Measurements from ENCODE around the gene WAPL.
A peak's percentile ranks its signal among the peaks of the same experiment; 100 is the strongest.

The WAPL gene

DNA sequence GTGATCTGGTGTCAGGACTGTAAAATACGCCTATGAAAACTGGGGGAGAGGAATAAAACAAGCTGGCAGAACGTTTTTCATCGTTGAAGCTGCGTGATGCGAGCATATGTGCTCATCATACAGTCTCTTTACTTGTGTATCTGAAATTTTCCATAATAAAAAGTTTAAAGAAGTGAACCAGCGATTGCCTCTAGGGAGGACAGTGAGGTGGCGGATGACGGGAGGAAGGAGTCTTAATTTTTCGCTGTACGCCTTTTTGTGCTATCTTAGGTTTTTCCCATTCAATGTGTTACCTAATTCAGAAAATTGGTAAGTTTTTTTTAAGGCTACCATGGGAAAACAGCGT is 891 bp upstream of the WAPL start:
- Histone ChIP-seq H4K8ac (ENCODE audit: low read depth, low read length) (peak overlapping the region; percentile 31), H3K27ac (ENCODE audit: low read depth, low read length) (no peak overlapping the region), H3K4me3 (ENCODE audit: low read length) (peak overlapping the region; percentile 76), H3K9ac (ENCODE audit: low read length) (peak overlapping the region; percentile 86), H3K79me1 (ENCODE audit: low read length) (peaks cover 8% of the 10 kb centered on the region), H3K4me2 (ENCODE audit: low read length) (peak overlapping the region; percentile 71), H2AK5ac (ENCODE audit: low read length) (no peak overlapping the region), H3K36me3 (ENCODE audit: control insufficient read depth, insufficient read depth, low read length) (no peaks in the 10 kb centered on the region), H3K23ac (ENCODE audit: low read length) (no peak overlapping the region), H3K56ac (ENCODE audit: low read length) (peak overlapping the region; percentile 97), H3K18ac (ENCODE audit: low read length) (no peak overlapping the region), H3K79me2 (ENCODE audit: control insufficient read depth, insufficient read depth, low read length) (peaks cover 27% of the 10 kb centered on the region), H2BK5ac (ENCODE audit: low read length) (no peak overlapping the region), H4K5ac (ENCODE audit: low read length) (no peak overlapping the region), H3K4ac (ENCODE audit: low read depth, low read length) (no peak overlapping the region), H2BK120ac (ENCODE audit: low read depth, low read length) (no peak overlapping the region), H2BK15ac (replicated peaks; ENCODE audit: low read depth) (no peak overlapping the region), H3K27me3 (ENCODE audit: insufficient read depth, low read length, poor library complexity) (no peaks in the 10 kb centered on the region), H3K4me1 (ENCODE audit: control insufficient read depth, low read depth, low read length) (peaks cover 2% of the 10 kb centered on the region)
- DNase-seq: no peak
- no CpG with 5 or more reads among the region's 11 CpGs for WGBS (ENCODE audit: extremely low coverage, insufficient coverage, low lambda C conversion rate)

DNA sequence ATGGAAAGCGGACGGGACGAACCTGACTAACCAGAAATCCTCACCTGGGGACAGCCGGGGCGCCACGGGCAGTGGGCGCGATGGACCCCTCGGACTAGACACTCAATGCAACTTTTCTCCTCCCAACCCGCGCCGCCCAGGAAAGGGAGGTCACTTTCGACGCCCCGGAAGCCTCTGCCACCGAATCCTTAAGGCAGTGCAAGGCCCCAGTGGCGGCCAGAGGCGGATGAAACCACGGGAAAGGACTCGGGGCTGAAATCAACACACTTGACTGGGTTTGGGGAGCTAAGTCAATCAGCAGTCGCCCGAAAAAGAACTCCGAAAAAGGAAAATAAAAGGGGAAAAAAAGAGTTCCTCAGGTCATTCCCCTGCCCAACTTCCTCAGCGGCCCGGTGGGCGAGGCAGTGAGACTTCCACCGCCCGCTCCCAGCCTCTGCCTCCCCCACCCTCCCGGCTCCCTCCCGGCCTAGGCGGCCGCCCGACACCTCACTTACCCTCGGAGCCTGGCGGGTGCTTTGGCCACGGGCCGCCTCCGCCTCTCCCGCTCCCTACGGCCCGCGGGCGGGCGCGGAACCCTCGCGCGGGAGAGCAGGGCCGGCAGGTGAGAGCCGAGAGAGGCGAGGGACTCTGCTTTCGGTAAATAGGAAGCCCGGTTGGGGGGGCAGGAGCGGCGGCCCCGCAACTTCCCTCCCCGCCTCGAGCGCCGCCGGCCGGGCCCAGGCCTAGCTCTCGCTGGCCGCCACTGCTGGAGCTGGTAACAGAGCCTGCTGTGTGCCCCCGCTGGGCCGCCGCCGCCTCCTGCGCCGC is 518 bp downstream of the WAPL start:
- Histone ChIP-seq H2BK15ac (replicated peaks; ENCODE audit: low read depth) (no peak overlapping the region), H3K79me1 (ENCODE audit: low read length) (peaks cover 10% of the 10 kb centered on the region), H3K56ac (ENCODE audit: low read length) (peak overlapping the region; percentile 97), H3K27me3 (ENCODE audit: insufficient read depth, low read length, poor library complexity) (no peaks in the 10 kb centered on the region), H3K4me2 (ENCODE audit: low read length) (peak overlapping the region; percentile 79), H3K23ac (ENCODE audit: low read length) (no peak overlapping the region), H2AK5ac (ENCODE audit: low read length) (no peak overlapping the region), H3K27ac (ENCODE audit: low read depth, low read length) (peak overlapping the region; percentile 95), H3K4ac (ENCODE audit: low read depth, low read length) (peak overlapping the region; percentile 86), H2BK120ac (ENCODE audit: low read depth, low read length) (no peak overlapping the region), H3K18ac (ENCODE audit: low read length) (peak overlapping the region; percentile 77), H3K4me1 (ENCODE audit: control insufficient read depth, low read depth, low read length) (peaks cover 2% of the 10 kb centered on the region), H3K36me3 (ENCODE audit: control insufficient read depth, insufficient read depth, low read length) (no peaks in the 10 kb centered on the region), H4K8ac (ENCODE audit: low read depth, low read length) (peak overlapping the region; percentile 93), H2BK5ac (ENCODE audit: low read length) (no peak overlapping the region), H3K4me3 (ENCODE audit: low read length) (peak overlapping the region; percentile 93), H4K5ac (ENCODE audit: low read length) (no peak overlapping the region), H3K79me2 (ENCODE audit: control insufficient read depth, insufficient read depth, low read length) (peaks cover 33% of the 10 kb centered on the region), H3K9ac (ENCODE audit: low read length) (peak overlapping the region; percentile 95)
- WGBS (ENCODE audit: extremely low coverage, insufficient coverage, low lambda C conversion rate): no CpG with 5 or more reads among the region's 70 CpGs
- DNase-seq: peak; percentile 68

DNA sequence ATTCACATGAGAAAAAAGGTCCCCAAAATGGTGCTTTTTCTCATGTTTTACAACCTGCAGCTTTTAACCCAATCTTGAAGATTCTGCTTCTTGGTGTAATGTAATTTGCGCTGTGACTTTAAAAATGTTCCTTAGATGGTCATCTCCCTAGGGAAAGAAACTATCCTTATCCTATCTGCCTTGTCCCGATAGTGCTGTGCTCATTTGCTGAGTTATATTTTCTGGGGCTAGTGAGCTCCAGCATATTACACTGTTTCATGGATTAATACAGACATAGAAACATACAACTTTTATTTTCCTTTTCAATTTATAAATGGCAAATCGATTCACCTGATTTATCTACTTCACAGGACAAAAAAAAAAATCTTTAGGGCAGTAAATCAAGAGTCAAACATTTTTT is 2.8 kb downstream of the WAPL start:
- no peak overlapping the region for H2BK120ac ChIP-seq (ENCODE audit: low read depth, low read length)
- no peak overlapping the region for H2BK5ac ChIP-seq (ENCODE audit: low read length)
- WGBS (ENCODE audit: extremely low coverage, insufficient coverage, low lambda C conversion rate): no CpG with 5 or more reads among the region's 3 CpGs
- H3K4me1 ChIP-seq (ENCODE audit: control insufficient read depth, low read depth, low read length): peaks cover 2% of the 10 kb centered on the region
- H3K18ac ChIP-seq (ENCODE audit: low read length): no peak overlapping the region
- H3K79me1 ChIP-seq (ENCODE audit: low read length): peaks cover 13% of the 10 kb centered on the region
- no peak overlapping the region for H3K9ac ChIP-seq (ENCODE audit: low read length)
- H3K23ac ChIP-seq (ENCODE audit: low read length): no peak overlapping the region
- H2AK5ac ChIP-seq (ENCODE audit: low read length): no peak overlapping the region
- no peak overlapping the region for H3K56ac ChIP-seq (ENCODE audit: low read length)
- no peaks in the 10 kb centered on the region for H3K36me3 ChIP-seq (ENCODE audit: control insufficient read depth, insufficient read depth, low read length)
- H3K4ac ChIP-seq (ENCODE audit: low read depth, low read length): no peak overlapping the region
- H3K27me3 ChIP-seq (ENCODE audit: insufficient read depth, low read length, poor library complexity): no peaks in the 10 kb centered on the region
- H4K5ac ChIP-seq (ENCODE audit: low read length): no peak overlapping the region
- no peak for DNase-seq
- peaks cover 48% of the 10 kb centered on the region for H3K79me2 ChIP-seq (ENCODE audit: control insufficient read depth, insufficient read depth, low read length)
- no peak overlapping the region for H3K27ac ChIP-seq (ENCODE audit: low read depth, low read length)
- H3K4me3 ChIP-seq (ENCODE audit: low read length): no peak overlapping the region
- H4K8ac ChIP-seq (ENCODE audit: low read depth, low read length): no peak overlapping the region
- no peak overlapping the region for H2BK15ac ChIP-seq (replicated peaks; ENCODE audit: low read depth)
- H3K4me2 ChIP-seq (ENCODE audit: low read length): no peak overlapping the region

DNA sequence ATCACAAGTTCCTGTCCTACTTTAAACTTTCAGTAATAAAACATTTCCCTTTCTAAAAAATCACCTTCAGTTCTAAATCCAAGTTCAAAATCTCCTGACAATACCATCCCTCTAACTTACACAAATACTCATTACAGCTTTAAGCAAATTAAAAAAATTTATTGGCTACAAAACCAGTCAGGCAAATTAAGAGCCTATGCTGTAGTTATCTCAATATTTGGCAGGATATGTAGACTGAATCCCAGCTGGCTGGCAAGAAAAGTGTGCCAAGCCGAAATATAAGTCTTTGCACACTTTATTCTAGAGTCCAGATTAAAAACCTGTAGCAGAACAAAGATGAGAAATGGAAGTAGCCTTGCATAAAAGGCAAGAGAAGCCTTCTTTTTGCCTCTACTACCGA is 9.5 kb downstream of the WAPL start:
- no CpG with 5 or more reads among the region's 2 CpGs for WGBS (ENCODE audit: extremely low coverage, insufficient coverage, low lambda C conversion rate)
- Histone ChIP-seq H4K5ac (ENCODE audit: low read length) (no peak overlapping the region), H3K27ac (ENCODE audit: low read depth, low read length) (no peak overlapping the region), H3K23ac (ENCODE audit: low read length) (no peak overlapping the region), H3K4ac (ENCODE audit: low read depth, low read length) (no peak overlapping the region), H3K9ac (ENCODE audit: low read length) (no peak overlapping the region), H2BK120ac (ENCODE audit: low read depth, low read length) (no peak overlapping the region), H3K4me2 (ENCODE audit: low read length) (no peak overlapping the region), H2BK15ac (replicated peaks; ENCODE audit: low read depth) (no peak overlapping the region), H3K79me1 (ENCODE audit: low read length) (peaks cover 20% of the 10 kb centered on the region), H3K56ac (ENCODE audit: low read length) (no peak overlapping the region), H3K4me1 (ENCODE audit: control insufficient read depth, low read depth, low read length) (no peaks in the 10 kb centered on the region), H4K8ac (ENCODE audit: low read depth, low read length) (no peak overlapping the region), H3K4me3 (ENCODE audit: low read length) (no peak overlapping the region), H3K79me2 (ENCODE audit: control insufficient read depth, insufficient read depth, low read length) (peaks cover 63% of the 10 kb centered on the region), H2AK5ac (ENCODE audit: low read length) (no peak overlapping the region), H2BK5ac (ENCODE audit: low read length) (no peak overlapping the region), H3K27me3 (ENCODE audit: insufficient read depth, low read length, poor library complexity) (no peaks in the 10 kb centered on the region), H3K18ac (ENCODE audit: low read length) (no peak overlapping the region), H3K36me3 (ENCODE audit: control insufficient read depth, insufficient read depth, low read length) (no peaks in the 10 kb centered on the region)
- DNase-seq: no peak

DNA sequence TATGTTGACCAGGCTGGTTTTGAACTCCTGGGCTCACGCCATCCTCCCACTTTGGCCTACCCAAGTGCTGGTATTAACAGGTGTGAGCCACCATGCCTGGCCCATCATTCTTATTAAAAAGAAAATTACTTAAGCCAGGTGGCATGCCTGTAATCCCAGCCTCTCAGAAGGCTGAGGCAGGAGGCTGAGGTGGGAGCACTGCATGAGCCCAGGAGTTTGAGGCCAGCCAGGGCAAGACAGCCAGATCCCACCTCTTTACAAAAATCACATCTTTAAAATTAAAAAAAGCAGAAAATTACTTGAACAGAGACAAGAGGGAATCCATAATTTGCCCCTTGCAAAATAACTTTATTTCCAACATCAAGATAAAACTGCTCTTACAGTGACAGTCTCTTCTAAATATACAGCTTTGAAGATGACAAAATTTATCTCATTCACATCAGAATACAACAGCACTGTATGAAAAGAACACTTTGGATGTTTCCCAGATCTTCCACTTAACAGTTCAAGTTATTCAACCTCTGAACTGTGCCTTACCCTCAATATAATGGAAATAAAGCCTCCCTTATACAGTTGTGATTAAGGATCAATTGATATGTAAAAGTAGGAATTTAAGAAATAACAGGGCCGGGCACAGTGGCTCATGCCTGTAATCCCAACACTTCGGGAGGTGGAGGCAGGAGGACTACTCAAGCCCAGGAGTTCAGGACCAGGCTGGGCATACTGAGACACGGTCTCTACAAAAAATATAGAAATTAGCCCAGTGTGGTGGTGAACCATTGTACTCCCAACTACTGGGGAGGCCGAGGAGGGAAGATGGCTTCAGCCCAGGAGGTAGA is 10.3 kb downstream of the WAPL start:
- Histone ChIP-seq H3K79me1 (ENCODE audit: low read length) (peaks cover 20% of the 10 kb centered on the region), H2BK120ac (ENCODE audit: low read depth, low read length) (no peak overlapping the region), H4K5ac (ENCODE audit: low read length) (no peak overlapping the region), H3K56ac (ENCODE audit: low read length) (no peak overlapping the region), H3K18ac (ENCODE audit: low read length) (no peak overlapping the region), H2BK15ac (replicated peaks; ENCODE audit: low read depth) (no peak overlapping the region), H3K4me3 (ENCODE audit: low read length) (no peak overlapping the region), H3K27me3 (ENCODE audit: insufficient read depth, low read length, poor library complexity) (no peaks in the 10 kb centered on the region), H4K8ac (ENCODE audit: low read depth, low read length) (no peak overlapping the region), H2AK5ac (ENCODE audit: low read length) (no peak overlapping the region), H3K79me2 (ENCODE audit: control insufficient read depth, insufficient read depth, low read length) (peaks cover 65% of the 10 kb centered on the region), H3K36me3 (ENCODE audit: control insufficient read depth, insufficient read depth, low read length) (no peaks in the 10 kb centered on the region), H3K23ac (ENCODE audit: low read length) (no peak overlapping the region), H3K9ac (ENCODE audit: low read length) (no peak overlapping the region), H2BK5ac (ENCODE audit: low read length) (no peak overlapping the region), H3K4me1 (ENCODE audit: control insufficient read depth, low read depth, low read length) (no peaks in the 10 kb centered on the region), H3K4ac (ENCODE audit: low read depth, low read length) (no peak overlapping the region), H3K4me2 (ENCODE audit: low read length) (no peak overlapping the region), H3K27ac (ENCODE audit: low read depth, low read length) (no peak overlapping the region)
- WGBS (ENCODE audit: extremely low coverage, insufficient coverage, low lambda C conversion rate): no CpG with 5 or more reads among the region's 5 CpGs
- no peak for DNase-seq

Measured in mesendoderm (in vitro differentiated cells).